ENCODE results near the gene MSI2. TPM values are rescaled to one million over a fixed set of nuclear protein-coding genes. Genes with fewer than 3 reads are reported as not detected.

Gene MSI2
- total and polyA plus RNA-seq, 2 experiments from 2014 or later = 4.3 to 17.9 TPM

- Histone ChIP-seq H3F3A (ENCODE audit: insufficient read depth) (no peaks in the 10 kb centered on the region), H3K9me2 (ENCODE audit: insufficient read depth) (no peaks in the 10 kb centered on the region), H3K27ac (no peak overlapping the region), H3K27me3 (replicated peaks; ENCODE audit: insufficient read depth) (no peaks in the 10 kb centered on the region), H2AFZ (no peak overlapping the region), H3K36me3 (ENCODE audit: low read depth) (no peaks in the 10 kb centered on the region), H3K4me2 (ENCODE audit: unreplicated experiment) (no peak overlapping the region), H3K4me3 (no peak overlapping the region), H3K4me1 (ENCODE audit: insufficient read depth) (peaks cover 16% of the 10 kb centered on the region), H3K79me2 (ENCODE audit: insufficient read depth) (no peaks in the 10 kb centered on the region), H3K9me3 (ENCODE audit: low read depth) (no peaks in the 10 kb centered on the region), H4K20me1 (ENCODE audit: insufficient read depth) (no peaks in the 10 kb centered on the region), H3K9ac (no peak overlapping the region)
- no peak for DNase-seq
- in situ Hi-C loops (cut with MboI) = no loop called here
- TF ChIP-seq EZH2 (IDR thresholded peaks at IDR 0.05; ENCODE audit: insufficient read depth, poor library complexity, severe bottlenecking) (no peak), EZH2phosphoT487 (IDR thresholded peaks at IDR 0.05; ENCODE audit: insufficient read depth, low read depth) (no peak)
- 95 to 99% methylated on average over 4 of the region's 4 CpGs for WGBS, 2 experiments (ENCODE audit: low coverage in 1 of 2, low lambda C conversion rate in 2 of 2, missing lambda C conversion rate in 2 of 2)
Observed at GRCh38 chr17:57467226-57467625, 210.9 kb downstream of the MSI2 start.

GRCh38 chr17:57467801-57468200 is 211.5 kb downstream of the MSI2 start:
- no peak for DNase-seq
- no peaks in the 10 kb centered on the region for H3F3A ChIP-seq (ENCODE audit: insufficient read depth)
- no peak overlapping the region for H3K27ac ChIP-seq
- no peak for TF ChIP-seq EZH2 (IDR thresholded peaks at IDR 0.05; ENCODE audit: insufficient read depth, poor library complexity, severe bottlenecking)
- WGBS, 2 experiments (ENCODE audit: low coverage in 1 of 2, low lambda C conversion rate in 2 of 2, missing lambda C conversion rate in 2 of 2) = 90 to 94% methylated on average over 5 of the region's 5 CpGs
- H4K20me1 ChIP-seq (ENCODE audit: insufficient read depth) = no peaks in the 10 kb centered on the region
- in situ Hi-C loops (cut with MboI) = no loop called here
- no peaks in the 10 kb centered on the region for H3K9me2 ChIP-seq (ENCODE audit: insufficient read depth)
- no peak overlapping the region for H3K4me2 ChIP-seq (ENCODE audit: unreplicated experiment)
- H3K36me3 ChIP-seq (ENCODE audit: low read depth) = no peaks in the 10 kb centered on the region
- H3K4me1 ChIP-seq (ENCODE audit: insufficient read depth) = peaks cover 10% of the 10 kb centered on the region
- no peak overlapping the region for H2AFZ ChIP-seq
- no peaks in the 10 kb centered on the region for H3K79me2 ChIP-seq (ENCODE audit: insufficient read depth)
- no peak overlapping the region for H3K9ac ChIP-seq
- H3K4me3 ChIP-seq = no peak overlapping the region
- H3K9me3 ChIP-seq (ENCODE audit: low read depth) = no peaks in the 10 kb centered on the region
- no peaks in the 10 kb centered on the region for H3K27me3 ChIP-seq (replicated peaks; ENCODE audit: insufficient read depth)

- no peak for DNase-seq
- Histone ChIP-seq H3K9me3 (ENCODE audit: low read depth) (no peaks in the 10 kb centered on the region), H3K36me3 (ENCODE audit: low read depth) (no peaks in the 10 kb centered on the region), H3K4me3 (no peak overlapping the region), H3K4me1 (ENCODE audit: insufficient read depth) (peaks cover 12% of the 10 kb centered on the region), H3K79me2 (ENCODE audit: insufficient read depth) (no peaks in the 10 kb centered on the region), H4K20me1 (ENCODE audit: insufficient read depth) (no peaks in the 10 kb centered on the region), H3K4me2 (ENCODE audit: unreplicated experiment) (no peak overlapping the region), H3K9me2 (ENCODE audit: insufficient read depth) (no peaks in the 10 kb centered on the region), H2AFZ (no peak overlapping the region), H3F3A (ENCODE audit: insufficient read depth) (peaks cover 13% of the 10 kb centered on the region; the same call in 1 of the 2 replicates), H3K27me3 (replicated peaks; ENCODE audit: insufficient read depth) (no peaks in the 10 kb centered on the region), H3K9ac (no peak overlapping the region), H3K27ac (no peak overlapping the region)
- in situ Hi-C loops (cut with MboI) = no loop called here
- 96% methylated on average over 9 of the region's 9 CpGs for WGBS, 2 experiments (ENCODE audit: low coverage in 1 of 2, low lambda C conversion rate in 2 of 2, missing lambda C conversion rate in 2 of 2)
- no peak for TF ChIP-seq EZH2 (IDR thresholded peaks at IDR 0.05; ENCODE audit: insufficient read depth, poor library complexity, severe bottlenecking)
- no peak for TF ChIP-seq EZH2phosphoT487 (IDR thresholded peaks at IDR 0.05; ENCODE audit: insufficient read depth, low read depth)
Observed at GRCh38 chr17:57468932-57469775, 212.8 kb downstream of the MSI2 start.

GRCh38 chr17:57470906-57471305 is 214.6 kb downstream of the MSI2 start:
- in situ Hi-C loops (cut with MboI) = no loop called here
- no peaks in the 10 kb centered on the region for H3K9me2 ChIP-seq (ENCODE audit: insufficient read depth)
- H3K4me1 ChIP-seq (ENCODE audit: insufficient read depth) = peaks cover 17% of the 10 kb centered on the region
- H3K9ac ChIP-seq = no peak overlapping the region
- no peak for DNase-seq
- H3K27me3 ChIP-seq (replicated peaks; ENCODE audit: insufficient read depth) = no peaks in the 10 kb centered on the region
- H2AFZ ChIP-seq = no peak overlapping the region
- 97 to 98% methylated on average over 3 of the region's 3 CpGs for WGBS, 2 experiments (ENCODE audit: low coverage in 1 of 2, low lambda C conversion rate in 2 of 2, missing lambda C conversion rate in 2 of 2)
- H3K4me2 ChIP-seq (ENCODE audit: unreplicated experiment) = no peak overlapping the region
- H3F3A ChIP-seq (ENCODE audit: insufficient read depth) = peaks cover 20% of the 10 kb centered on the region; the same call in 1 of the 2 replicates
- no peaks in the 10 kb centered on the region for H4K20me1 ChIP-seq (ENCODE audit: insufficient read depth)
- TF ChIP-seq EZH2phosphoT487 (IDR thresholded peaks at IDR 0.05; ENCODE audit: insufficient read depth, low read depth) = no peak
- no peaks in the 10 kb centered on the region for H3K9me3 ChIP-seq (ENCODE audit: low read depth)
- H3K27ac ChIP-seq = no peak overlapping the region
- no peak overlapping the region for H3K4me3 ChIP-seq
- no peaks in the 10 kb centered on the region for H3K36me3 ChIP-seq (ENCODE audit: low read depth)
- H3K79me2 ChIP-seq (ENCODE audit: insufficient read depth) = no peaks in the 10 kb centered on the region

Measured in GM23248 (cell line).